Cardiac septum (tissue), 1 donor: ENCODE measurements around the gene ENAH. TPM values are rescaled to one million over a fixed set of nuclear protein-coding genes. Genes with fewer than 3 reads are reported as not detected.
"Not testable (repeated sequence)": the region's sequence is repeated elsewhere in the genome, so short reads cannot be mapped to it uniquely, and the experiment has no call there.

Experiments
- DNase-seq: peaks from one replicate; pipeline ENCODE4 v3.0.0-alpha.2; 2020; ENCODE audit warnings: low spot score
- intact Hi-C: fragments of 100-400 bp; cut with DNase I; formaldehyde crosslinking; loops from one replicate; pipeline ENCODE4 v1.14.0; 2022
- total RNA-seq: library from RNA; stranded (reverse); fragmentation: NEBNext Ultra II Directional; extraction: Animal tissue kit (Norgen Biotek cat#: 25700); gene quantifications from one replicate; pipeline ENCODE4 v1.2.1, GENCODE V29; 2021
- donor health status: DM: no; HTN: no; CAD: no.

Gene ENAH
- total RNA-seq, 1 donor from 2014 or later: 195 TPM

DNA sequence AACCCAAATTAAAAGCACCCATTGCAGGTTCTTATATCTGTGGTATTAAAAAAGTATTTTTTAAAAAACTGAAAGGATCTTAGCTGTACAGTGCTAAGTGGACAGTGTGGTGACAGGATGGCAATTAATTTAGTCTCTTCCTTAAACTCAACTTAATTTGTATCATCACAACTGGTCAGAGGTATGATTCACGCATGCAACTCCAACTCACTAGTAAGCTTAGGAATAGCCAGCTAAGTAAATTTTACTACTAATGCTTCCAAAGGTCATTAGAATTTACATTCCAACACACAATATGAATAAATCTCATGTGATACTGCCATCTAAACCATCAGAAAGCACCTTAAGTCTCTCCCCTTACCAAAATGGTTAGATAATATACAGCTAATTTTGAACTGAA lies 35.4 kb downstream of the ENAH start:
- DNase-seq: no peak
- intact Hi-C loops: no loop called here

DNA sequence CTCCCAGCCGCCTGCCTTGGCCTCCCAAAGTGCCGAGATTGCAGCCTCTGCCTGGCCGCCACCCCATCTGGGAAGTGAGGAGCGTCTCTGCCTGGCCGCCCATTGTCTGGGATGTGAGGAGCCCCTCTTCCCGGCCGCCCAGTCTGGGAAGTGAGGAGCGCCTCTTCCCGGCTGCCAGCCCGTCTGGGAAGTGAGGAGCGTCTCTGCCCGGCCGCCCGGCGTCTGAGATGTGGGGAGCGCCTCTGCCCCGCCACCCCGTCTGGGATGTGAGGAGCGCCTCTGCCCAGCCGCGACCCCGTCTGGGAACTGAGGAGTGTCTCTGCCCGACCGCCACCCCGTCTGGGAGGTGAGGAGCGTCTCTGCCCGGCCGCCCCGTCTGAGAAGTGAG lies 37.5 kb downstream of the ENAH start:
- DNase-seq, intact Hi-C loops: not testable (repeated sequence)

DNA sequence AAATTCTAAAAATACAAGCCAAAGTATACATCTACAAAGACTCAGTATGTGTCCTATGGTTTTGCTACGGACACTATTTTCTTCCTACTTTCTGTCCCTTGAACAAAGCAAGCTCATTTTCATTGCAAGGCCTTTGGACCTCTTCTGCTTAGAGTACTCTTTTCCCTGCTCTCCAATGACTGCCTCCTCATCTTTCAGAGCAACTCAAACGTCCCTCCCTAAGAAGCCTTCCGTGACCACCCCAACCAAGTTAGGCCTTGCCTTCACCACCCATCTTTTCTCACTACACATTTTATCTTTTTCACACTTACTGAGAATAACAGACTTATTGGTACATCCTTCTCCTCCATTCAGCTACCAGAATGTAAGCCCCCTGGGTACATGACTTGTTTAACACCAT lies 39.9 kb downstream of the ENAH start:
- intact Hi-C loops: no loop called here

DNA sequence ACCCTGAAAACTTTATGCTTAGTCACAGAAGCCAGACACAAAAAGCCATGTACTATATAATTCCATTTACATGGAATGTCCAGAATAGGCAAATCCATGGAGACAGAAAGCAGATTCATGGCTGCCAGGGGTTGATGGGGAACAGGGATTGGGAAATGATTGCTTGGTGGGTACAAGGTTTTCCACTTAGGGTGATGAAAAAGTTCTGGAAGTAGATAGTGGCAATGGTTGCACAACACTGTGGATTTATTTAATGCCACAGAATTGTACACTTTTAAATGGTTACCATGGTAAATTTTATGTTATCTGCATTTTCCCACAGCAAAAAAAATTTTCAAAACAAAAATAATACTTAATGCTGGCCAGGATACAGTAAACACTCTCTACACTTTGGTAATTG lies 40.6 kb downstream of the ENAH start:
- intact Hi-C loops: no loop called here
- DNase-seq: no peak

More for the DNA sequence above, 39.9 kb downstream of the ENAH start:
- DNase-seq: no peak

DNA sequence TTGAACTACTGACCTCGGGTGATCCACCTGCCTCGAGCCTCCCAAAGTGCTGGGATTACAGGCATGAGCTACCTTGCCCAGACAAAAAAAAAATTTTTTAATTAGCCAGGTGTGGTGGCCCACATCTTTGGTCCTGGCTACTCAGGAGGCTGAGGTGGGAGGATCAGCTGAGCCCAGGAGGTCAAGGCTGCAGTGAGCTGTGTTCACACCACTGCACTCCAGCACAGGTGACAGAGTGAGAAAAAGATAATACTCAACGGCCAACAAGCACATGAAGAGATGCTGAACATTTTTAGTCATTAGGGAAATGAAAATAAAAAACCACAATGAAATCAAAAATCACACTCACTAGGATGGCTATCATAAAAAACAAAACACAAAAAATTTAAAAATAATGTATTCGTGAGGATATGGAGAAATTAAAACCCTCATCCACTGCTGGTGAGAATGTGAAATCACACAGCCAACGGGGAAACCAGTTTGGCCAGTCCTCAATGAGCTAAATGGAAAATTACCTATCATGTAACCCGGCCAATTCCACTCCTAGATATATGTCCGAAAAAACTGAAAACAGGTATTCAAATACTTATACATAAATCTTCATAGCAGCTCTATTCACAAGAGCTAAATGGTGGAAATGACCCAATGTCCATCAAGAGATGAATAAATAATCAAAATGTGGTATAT lies 41.2 kb downstream of the ENAH start:
- DNase-seq: no peak
- intact Hi-C loops: no loop called here

DNA sequence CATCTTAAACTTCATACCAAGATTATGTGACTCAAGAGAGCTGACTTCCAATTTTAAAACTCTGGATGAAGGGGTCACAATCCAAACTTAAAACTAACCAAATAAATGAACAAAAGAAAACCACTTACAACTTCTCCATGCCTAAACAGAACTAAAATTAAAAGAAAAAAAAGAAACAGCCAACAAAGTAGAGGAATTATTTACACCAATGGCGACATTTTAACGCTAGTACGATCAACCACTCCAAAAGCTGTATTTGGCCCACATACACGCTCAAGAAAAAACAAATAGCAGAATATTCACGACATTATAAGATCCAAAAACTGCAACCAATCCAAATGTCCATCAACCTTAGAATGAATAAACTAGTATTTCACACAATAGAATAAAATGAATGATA lies 42.4 kb downstream of the ENAH start:
- intact Hi-C loops: no loop called here
- DNase-seq: no peak

DNA sequence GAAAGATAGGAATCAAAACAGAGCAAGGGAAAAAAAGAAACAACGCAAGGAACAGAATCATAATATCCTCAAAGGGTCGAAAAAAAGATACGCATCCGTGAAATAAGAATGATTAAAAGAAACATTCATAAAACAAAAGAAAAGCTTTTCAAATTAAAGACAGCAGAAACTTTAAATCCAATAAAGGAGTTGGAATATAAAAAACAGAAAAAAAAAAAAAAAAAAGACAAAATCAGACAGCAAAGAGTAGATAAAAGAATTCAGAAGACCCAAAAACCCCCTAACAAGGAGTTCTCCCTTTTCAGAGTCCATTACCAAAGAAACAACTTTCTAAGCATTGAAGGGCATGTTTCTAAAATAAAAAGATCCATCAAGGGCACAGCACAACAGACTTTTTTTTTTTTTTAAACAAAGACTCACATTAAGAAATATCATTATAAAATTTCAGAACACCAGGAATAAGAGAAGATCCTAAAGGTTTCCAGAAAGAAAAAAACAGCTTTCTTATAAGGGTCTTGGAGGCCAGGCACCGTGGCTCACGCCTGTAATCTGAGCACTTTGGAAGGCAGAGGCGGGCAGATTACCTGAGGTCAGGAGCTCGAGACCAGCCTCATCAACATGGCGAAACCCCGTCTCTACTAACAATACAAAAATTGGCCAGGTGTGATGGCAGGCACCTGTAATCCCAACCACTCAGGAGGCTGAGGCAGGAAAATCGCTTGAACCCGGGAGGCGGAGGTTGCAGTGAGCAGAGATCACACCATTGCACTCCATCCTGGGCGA lies 44.7 kb downstream of the ENAH start:
- intact Hi-C loops: no loop called here
- no peak for DNase-seq

DNA sequence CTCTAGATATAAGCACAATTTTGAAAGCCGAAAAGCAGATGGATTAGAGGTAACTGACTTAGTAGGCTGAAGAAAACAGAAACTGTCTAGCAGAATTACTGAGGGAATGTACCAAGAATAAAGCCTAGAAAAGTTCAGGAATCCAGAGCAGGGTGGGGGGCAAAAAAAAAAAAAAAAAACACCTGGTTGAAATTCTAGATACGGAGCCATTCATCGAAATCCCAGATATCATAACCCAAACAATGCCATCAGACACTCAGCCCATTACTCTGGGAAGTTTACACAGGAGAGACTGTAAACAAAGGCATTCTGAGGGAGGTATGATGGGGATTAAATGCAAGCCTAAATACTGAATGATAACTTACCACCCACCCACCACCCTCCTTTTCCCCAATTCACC lies 45.6 kb downstream of the ENAH start:
- DNase-seq: no peak
- intact Hi-C loops: no loop called here

DNA sequence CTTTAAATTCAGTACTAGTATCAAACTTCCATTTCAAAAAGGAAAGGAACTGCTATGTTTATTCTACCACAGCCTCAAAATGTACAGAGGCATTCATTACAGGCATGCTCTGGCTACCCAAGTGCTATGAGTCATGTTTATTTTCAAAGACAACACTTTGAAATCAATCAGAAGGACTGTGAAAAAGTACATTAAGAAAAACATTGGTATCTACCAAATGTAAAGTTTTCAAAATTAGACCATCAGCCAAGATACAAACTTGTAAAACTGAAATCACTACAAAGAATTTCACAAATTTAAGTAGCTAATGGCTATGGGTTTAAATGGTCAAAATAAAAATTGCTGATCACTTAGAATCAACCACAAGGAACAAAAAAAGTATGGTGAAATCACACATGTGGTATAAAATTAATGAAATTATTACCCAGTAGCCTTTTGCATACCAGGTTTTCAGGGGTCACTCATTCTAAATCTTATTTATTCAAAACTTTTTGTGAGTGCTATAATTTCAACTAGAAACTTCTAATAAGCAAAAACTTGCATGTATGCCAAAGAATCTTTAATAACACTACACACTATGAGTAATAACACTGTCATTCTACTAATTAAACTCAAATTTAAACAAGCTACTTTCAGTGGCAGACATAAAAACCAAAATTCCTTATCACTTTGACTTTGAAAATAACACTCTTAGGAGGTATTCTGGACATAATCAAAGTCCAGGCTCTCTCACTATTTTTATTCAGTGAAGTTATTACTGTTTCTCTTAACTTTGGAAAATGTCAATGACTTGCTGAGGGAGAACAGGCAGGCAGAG lies 49.2 kb downstream of the ENAH start:
- DNase-seq: no peak
- intact Hi-C loops: no loop called here

DNA sequence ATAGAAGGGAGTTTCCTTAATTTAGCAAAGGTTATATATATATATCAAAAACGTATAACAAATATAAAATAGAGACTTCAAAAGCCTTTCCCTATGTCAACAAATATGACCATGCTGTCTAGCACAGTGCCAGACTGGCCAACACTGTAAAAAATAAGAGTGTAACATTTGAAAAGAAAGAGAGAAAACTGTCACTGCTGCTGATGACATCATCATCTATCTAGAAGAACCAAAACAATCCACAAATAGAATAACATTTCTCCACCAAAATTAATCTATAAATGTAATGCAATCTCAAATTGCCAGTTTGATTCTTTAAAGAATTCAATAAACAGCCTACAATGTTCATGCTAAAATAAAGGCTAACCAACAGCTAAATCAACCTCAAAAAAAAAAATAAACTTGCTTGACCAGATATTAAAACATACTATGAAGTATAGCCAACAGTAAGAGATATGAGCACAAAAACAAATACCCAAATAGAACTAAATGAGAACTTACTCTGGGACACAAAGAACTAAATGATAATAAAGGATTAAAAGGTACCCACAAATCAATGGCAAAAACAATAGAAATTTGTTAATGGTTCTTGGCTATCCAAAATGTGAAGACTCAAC lies 50.2 kb downstream of the ENAH start:
- no peak for DNase-seq
- intact Hi-C loops: no loop called here

DNA sequence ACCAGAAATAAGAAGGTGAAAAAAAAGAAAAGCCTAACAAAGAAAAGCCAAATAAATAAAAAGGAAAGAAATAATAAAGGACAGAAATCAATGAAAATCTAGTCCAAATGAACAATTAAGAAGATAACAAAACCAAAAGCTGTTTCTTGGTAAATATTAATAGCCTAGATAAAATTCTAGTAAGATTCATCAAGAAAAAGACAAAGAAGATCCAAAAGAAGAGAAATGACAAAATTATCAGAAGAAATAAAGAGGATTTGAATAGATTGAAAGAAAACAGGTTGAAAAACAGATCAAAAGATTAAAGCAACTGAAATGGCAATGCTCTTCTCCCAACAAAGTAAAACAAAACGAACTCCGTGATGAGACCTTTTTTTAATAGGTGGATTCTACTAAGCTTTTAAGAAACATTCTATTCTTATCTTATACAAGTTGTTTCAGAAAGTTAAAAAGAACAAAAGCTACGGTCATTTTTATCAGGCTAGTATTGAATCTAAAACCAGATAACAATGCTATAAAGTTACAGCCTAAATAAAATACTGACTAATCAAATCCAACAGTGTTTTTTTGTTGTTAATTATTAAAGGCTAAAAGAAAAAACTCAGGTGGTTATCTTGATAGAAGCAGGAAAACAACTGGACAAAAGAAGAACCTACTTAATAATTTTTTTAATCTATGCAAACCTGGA lies 50.9 kb downstream of the ENAH start:
- intact Hi-C loops: no loop called here
- DNase-seq: no peak

DNA sequence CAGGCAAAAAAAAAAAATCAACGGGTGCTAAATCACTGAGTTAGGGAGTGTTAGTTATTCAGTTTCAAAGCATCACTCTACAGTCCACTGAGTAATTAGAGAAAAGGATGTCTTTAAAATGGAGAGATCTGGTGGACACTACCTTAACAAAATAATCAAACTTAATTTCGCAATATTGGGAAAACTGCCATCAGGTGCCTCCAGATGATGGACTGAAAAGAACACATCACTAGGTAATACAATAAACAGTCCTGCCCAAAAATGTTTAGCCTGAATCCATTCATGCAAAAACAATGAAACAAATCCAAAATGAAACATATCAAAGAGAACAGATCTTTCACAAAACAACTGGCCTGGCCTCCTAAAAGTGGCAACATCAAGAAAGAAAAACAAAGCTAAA lies 54.1 kb downstream of the ENAH start:
- DNase-seq: no peak
- intact Hi-C loops: no loop called here

DNA sequence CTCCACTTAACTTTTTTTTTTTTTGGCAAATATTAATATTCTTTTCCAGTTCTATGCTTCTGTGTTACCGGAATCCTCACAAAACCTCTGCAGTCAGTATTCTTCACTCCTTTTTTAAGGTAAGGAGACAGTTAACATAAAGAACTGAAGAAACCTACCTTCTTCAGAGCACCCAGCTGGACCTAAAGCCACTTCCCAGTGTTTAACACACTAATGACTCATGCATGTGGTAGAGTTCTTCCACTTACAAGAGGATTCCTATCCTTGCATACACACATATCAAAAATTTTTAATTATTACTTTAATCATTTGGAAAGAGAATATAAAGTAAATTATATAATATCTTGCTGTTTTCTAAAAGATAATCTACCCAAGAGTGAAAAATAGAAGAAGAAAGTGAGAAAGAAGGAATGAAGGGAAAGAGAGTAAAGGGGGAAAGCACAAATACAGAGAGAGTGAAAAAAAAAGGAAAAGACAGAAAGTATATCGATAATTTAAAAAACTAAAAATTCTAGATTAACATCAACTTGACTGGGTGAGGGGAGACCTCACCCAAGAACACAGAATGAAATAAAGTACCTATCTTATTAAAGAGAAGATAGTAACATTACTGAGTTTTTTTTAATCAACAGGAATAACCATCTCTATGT lies 54.9 kb downstream of the ENAH start:
- no peak for DNase-seq
- intact Hi-C loops: no loop called here

DNA sequence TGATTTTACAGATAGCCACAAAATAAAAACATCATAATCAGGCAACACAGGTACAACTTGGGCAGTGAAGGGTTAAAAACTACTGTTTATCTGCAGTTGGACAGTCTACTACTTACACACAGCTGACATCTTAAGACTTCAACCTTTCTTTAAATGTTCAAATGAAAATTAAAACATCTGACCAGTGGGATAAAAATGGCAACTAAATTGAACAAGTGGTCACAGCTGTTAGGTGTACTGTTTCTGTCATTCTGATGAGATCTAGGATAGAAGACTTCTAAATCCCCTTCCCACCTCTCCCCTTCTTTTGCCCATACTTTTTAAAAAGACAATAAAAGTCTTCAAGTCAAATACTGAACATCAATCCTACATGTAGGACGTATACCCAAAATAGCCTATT lies 56.2 kb downstream of the ENAH start:
- intact Hi-C loops: no loop called here
- no peak for DNase-seq

DNA sequence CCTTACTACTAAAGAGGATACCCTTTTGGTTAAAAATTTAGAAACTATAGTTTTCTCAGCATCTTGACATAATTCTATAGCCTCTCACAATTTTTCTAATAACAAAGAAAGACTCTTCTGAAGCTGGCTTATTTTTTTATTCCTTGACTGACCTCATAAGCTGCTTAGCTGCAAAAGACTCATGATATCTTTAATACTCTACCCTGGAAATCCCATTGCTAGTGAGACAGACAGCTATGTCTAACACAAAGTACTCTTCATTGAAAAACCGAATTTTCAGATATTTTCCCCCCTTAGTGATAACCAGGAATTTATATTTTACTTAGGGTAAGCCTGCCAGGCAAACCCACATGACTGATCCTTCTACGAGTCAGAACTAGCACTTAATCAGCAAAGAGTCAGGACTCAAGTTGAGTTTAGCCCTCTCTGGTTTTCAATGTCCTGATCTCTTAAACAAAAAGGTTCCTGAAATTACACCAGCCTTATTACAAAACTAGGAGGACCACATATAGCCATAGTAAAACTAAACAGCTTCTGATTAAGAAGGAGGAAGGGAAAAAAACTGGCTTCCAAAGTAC lies 56.9 kb downstream of the ENAH start:
- intact Hi-C loops: no loop called here
- DNase-seq: no peak

DNA sequence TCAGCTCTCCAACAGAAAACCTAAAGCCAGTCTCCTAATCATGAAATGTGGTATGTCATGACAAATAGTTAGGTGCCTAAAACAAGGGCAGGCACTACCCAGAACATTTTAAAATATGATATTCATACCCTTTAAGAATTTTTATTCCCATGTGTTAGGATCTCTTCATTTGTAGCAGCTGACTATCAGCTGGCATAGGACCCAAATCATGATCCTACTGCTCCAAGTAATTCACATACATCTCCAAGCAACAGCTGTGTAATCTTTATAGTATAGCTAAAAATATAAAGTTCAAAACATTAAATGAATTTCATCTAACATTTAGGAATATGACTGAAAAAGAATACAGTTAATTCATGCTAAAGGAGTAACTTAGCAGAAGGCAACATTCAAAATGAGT lies 57.5 kb downstream of the ENAH start:
- intact Hi-C loops: no loop called here
- no peak for DNase-seq

DNA sequence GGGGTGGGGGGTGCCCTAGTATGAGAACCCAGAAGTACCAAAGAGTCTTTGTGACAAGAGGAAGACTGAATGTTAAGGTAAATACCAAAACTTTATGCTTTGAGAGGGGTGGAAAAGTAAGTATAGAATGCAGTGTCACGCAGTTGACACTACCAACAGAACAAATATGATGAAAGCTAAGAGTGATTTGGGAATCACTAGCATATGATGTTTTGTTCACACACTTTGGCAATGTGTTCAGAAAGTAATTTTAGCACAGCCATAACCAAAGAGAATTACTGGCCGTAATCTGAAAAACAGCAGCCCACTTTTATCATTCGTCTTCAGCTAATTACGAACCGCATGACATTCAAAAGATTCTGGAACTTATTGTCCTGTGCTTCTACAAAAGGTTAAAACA lies 59.5 kb downstream of the ENAH start:
- DNase-seq: no peak
- intact Hi-C loops: no loop called here

DNA sequence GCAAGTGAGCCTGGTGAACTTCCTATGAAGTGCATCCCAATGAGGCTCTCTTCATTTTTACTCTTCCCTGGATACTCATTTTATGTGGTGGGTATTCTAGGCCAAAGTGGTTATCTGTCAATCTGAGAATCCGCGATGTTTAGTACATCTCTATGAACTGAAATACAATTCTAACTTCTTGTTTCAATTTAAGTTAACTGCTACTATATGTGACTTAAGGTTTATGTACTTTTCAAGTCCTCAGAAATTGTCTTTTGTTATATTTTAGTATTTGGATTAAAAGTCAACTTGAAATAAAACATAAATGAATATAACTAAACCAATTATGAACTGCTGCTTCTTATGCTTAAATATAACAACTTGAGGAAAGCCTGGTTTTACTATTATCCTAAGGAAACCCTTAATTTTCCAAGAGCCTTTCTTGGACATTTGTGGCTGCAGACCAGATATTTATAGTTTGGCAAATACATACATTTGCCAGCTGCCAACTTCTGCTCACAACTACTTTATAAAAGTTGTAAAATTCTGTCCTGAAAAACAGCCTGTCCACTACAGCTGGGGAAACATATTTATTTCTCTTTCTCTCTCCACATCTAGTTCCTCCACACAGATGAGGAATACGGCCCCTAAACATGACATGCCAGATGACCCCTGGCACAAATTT lies 60.4 kb downstream of the ENAH start:
- no peak for DNase-seq
- intact Hi-C loops: no loop called here
